HG03575 (cell line): Measurements from ENCODE around the gene TMEM164.

Source experiments
- ATAC-seq: cut with Tn5 transposase; IDR thresholded peaks from one replicate; pipeline ENCODE4 v1.9.1; 2021; ENCODE audit not compliant: unreplicated experiment, insufficient number of reproducible peaks, low FRiP score; ENCODE audit errors: extremely low read depth

Gene TMEM164

GRCh38 chrX:110001740-110002299 is 1.1 kb upstream of the TMEM164 start:
- ATAC-seq: no peak

GRCh38 chrX:110003167-110004156 is 548 bp downstream of the TMEM164 start:
- no peak for ATAC-seq

GRCh38 chrX:110004215-110004614 is 1.3 kb downstream of the TMEM164 start:
- ATAC-seq: no peak

- ATAC-seq: no peak
Measured at GRCh38 chrX:110004731-110005369, 1.9 kb downstream of the TMEM164 start.

GRCh38 chrX:110006161-110006560 is 3.2 kb downstream of the TMEM164 start:
- ATAC-seq: no peak

GRCh38 chrX:110006821-110007375 is 4.0 kb downstream of the TMEM164 start:
- no peak for ATAC-seq

- ATAC-seq: no peak
Measured at GRCh38 chrX:110008011-110008635, 5.2 kb downstream of the TMEM164 start.

- no peak for ATAC-seq
Measured at GRCh38 chrX:110012818-110013485, 10.0 kb downstream of the TMEM164 start.

- no peak for ATAC-seq
Measured at GRCh38 chrX:110013968-110014367, 11.1 kb downstream of the TMEM164 start.

GRCh38 chrX:110015032-110015431 is 12.1 kb downstream of the TMEM164 start:
- ATAC-seq: no peak

- ATAC-seq: no peak
Measured at GRCh38 chrX:110015915-110016314, 13.0 kb downstream of the TMEM164 start.

- no peak for ATAC-seq
Measured at GRCh38 chrX:110020536-110020935, 17.6 kb downstream of the TMEM164 start.

GRCh38 chrX:110021258-110022022 is 18.5 kb downstream of the TMEM164 start:
- no peak for ATAC-seq

- no peak for ATAC-seq
Measured at GRCh38 chrX:110022599-110023448, 19.9 kb downstream of the TMEM164 start.

GRCh38 chrX:110025395-110025794 is 22.5 kb downstream of the TMEM164 start:
- no peak for ATAC-seq

GRCh38 chrX:110026099-110026844 is 23.4 kb downstream of the TMEM164 start:
- no peak for ATAC-seq
